ENCODE measurements around the gene TMEM165. TPM values are rescaled to one million over a fixed set of nuclear protein-coding genes. Genes with fewer than 3 reads are reported as not detected.

TMEM165 gene
- total and polyA plus RNA-seq, 9 donors, result 36.6 to 51.9 (median 46.5) TPM

- Histone ChIP-seq H3K36me3 (ENCODE audit: control insufficient read depth, insufficient read depth, low read length) (no peaks in the 10 kb centered on the region), H3K4me3 (ENCODE audit: low read length) (no peak overlapping the region), H3K9me3 (replicated peaks; ENCODE audit: control insufficient read depth, low read depth, low read length) (no peaks in the 10 kb centered on the region), H3K4me1 (ENCODE audit: control insufficient read depth, insufficient read depth, low read length) (no peaks in the 10 kb centered on the region), H3K27ac (ENCODE audit: low read length) (no peak overlapping the region), H3K27me3 (ENCODE audit: control insufficient read depth, insufficient read depth, low read length) (no peaks in the 10 kb centered on the region)
- DNase-seq, result no peak
- WGBS (ENCODE audit: insufficient coverage), result no CpG with 5 or more reads among the region's 3 CpGs
Measured at GRCh38 chr4:55382488-55383003, 13.2 kb upstream of the TMEM165 start.

GRCh38 chr4:55385201-55385649 is 10.5 kb upstream of the TMEM165 start:
- no peak overlapping the region for H3K4me3 ChIP-seq (ENCODE audit: low read length)
- H3K36me3 ChIP-seq (ENCODE audit: control insufficient read depth, insufficient read depth, low read length), result no peaks in the 10 kb centered on the region
- H3K9me3 ChIP-seq (replicated peaks; ENCODE audit: control insufficient read depth, low read depth, low read length), result no peaks in the 10 kb centered on the region
- 80% methylated on average over 2 of the region's 3 CpGs for WGBS (ENCODE audit: insufficient coverage)
- H3K4me1 ChIP-seq (ENCODE audit: control insufficient read depth, insufficient read depth, low read length), result no peaks in the 10 kb centered on the region
- H3K27ac ChIP-seq (ENCODE audit: low read length), result no peak overlapping the region
- DNase-seq, result no peak
- H3K27me3 ChIP-seq (ENCODE audit: control insufficient read depth, insufficient read depth, low read length), result no peaks in the 10 kb centered on the region

- no peaks in the 10 kb centered on the region for H3K9me3 ChIP-seq (replicated peaks; ENCODE audit: control insufficient read depth, low read depth, low read length)
- no peaks in the 10 kb centered on the region for H3K36me3 ChIP-seq (ENCODE audit: control insufficient read depth, insufficient read depth, low read length)
- H3K4me1 ChIP-seq (ENCODE audit: control insufficient read depth, insufficient read depth, low read length), result no peaks in the 10 kb centered on the region
- no peak overlapping the region for H3K27ac ChIP-seq (ENCODE audit: low read length)
- no peak overlapping the region for H3K4me3 ChIP-seq (ENCODE audit: low read length)
- H3K27me3 ChIP-seq (ENCODE audit: control insufficient read depth, insufficient read depth, low read length), result no peaks in the 10 kb centered on the region
- no peak for DNase-seq
Measured at GRCh38 chr4:55386073-55386472, 9.7 kb upstream of the TMEM165 start.

- no peaks in the 10 kb centered on the region for H3K9me3 ChIP-seq (replicated peaks; ENCODE audit: control insufficient read depth, low read depth, low read length)
- H3K27ac ChIP-seq (ENCODE audit: low read length), result no peak overlapping the region
- WGBS (ENCODE audit: insufficient coverage), result no CpG with 5 or more reads among the region's 2 CpGs
- H3K27me3 ChIP-seq (ENCODE audit: control insufficient read depth, insufficient read depth, low read length), result no peaks in the 10 kb centered on the region
- no peak overlapping the region for H3K4me3 ChIP-seq (ENCODE audit: low read length)
- H3K4me1 ChIP-seq (ENCODE audit: control insufficient read depth, insufficient read depth, low read length), result no peaks in the 10 kb centered on the region
- no peaks in the 10 kb centered on the region for H3K36me3 ChIP-seq (ENCODE audit: control insufficient read depth, insufficient read depth, low read length)
- peak; percentile 49 for DNase-seq
Measured at GRCh38 chr4:55386840-55387239, 8.9 kb upstream of the TMEM165 start.

GRCh38 chr4:55393461-55394320 is 2.1 kb upstream of the TMEM165 start:
- Histone ChIP-seq H3K36me3 (ENCODE audit: control insufficient read depth, insufficient read depth, low read length) (no peaks in the 10 kb centered on the region), H3K9me3 (replicated peaks; ENCODE audit: control insufficient read depth, low read depth, low read length) (no peaks in the 10 kb centered on the region), H3K27me3 (ENCODE audit: control insufficient read depth, insufficient read depth, low read length) (no peaks in the 10 kb centered on the region), H3K4me1 (ENCODE audit: control insufficient read depth, insufficient read depth, low read length) (peaks cover 16% of the 10 kb centered on the region), H3K27ac (ENCODE audit: low read length) (no peak overlapping the region), H3K4me3 (ENCODE audit: low read length) (no peak overlapping the region)
- 83% methylated on average over 1 of the region's 4 CpGs for WGBS (ENCODE audit: insufficient coverage)
- peak; percentile 14 for DNase-seq

GRCh38 chr4:55395218-55395528 is 584 bp upstream of the TMEM165 start:
- no peaks in the 10 kb centered on the region for H3K27me3 ChIP-seq (ENCODE audit: control insufficient read depth, insufficient read depth, low read length)
- no peaks in the 10 kb centered on the region for H3K9me3 ChIP-seq (replicated peaks; ENCODE audit: control insufficient read depth, low read depth, low read length)
- peaks cover 3% of the 10 kb centered on the region for H3K36me3 ChIP-seq (ENCODE audit: control insufficient read depth, insufficient read depth, low read length)
- no peak for DNase-seq
- H3K4me3 ChIP-seq (ENCODE audit: low read length), result peak overlapping the region; percentile 86
- peak overlapping the region; percentile 98 for H3K27ac ChIP-seq (ENCODE audit: low read length)
- 0% methylated on average over 2 of the region's 4 CpGs for WGBS (ENCODE audit: insufficient coverage)
- peaks cover 18% of the 10 kb centered on the region for H3K4me1 ChIP-seq (ENCODE audit: control insufficient read depth, insufficient read depth, low read length)

GRCh38 chr4:55396308-55397125 is 760 bp downstream of the TMEM165 start:
- H3K27me3 ChIP-seq (ENCODE audit: control insufficient read depth, insufficient read depth, low read length), result no peaks in the 10 kb centered on the region
- H3K9me3 ChIP-seq (replicated peaks; ENCODE audit: control insufficient read depth, low read depth, low read length), result no peaks in the 10 kb centered on the region
- H3K4me3 ChIP-seq (ENCODE audit: low read length), result peak overlapping the region; percentile 86
- peak overlapping the region; percentile 98 for H3K27ac ChIP-seq (ENCODE audit: low read length)
- DNase-seq, result peak; percentile 81
- peaks cover 18% of the 10 kb centered on the region for H3K4me1 ChIP-seq (ENCODE audit: control insufficient read depth, insufficient read depth, low read length)
- peaks cover 3% of the 10 kb centered on the region for H3K36me3 ChIP-seq (ENCODE audit: control insufficient read depth, insufficient read depth, low read length)
- WGBS (ENCODE audit: insufficient coverage), result under 1% methylated on average over 30 of the region's 41 CpGs

- peak overlapping the region; percentile 86 for H3K4me3 ChIP-seq (ENCODE audit: low read length)
- peak; percentile 49 for DNase-seq
- peaks cover 3% of the 10 kb centered on the region for H3K36me3 ChIP-seq (ENCODE audit: control insufficient read depth, insufficient read depth, low read length)
- peak overlapping the region; percentile 98 for H3K27ac ChIP-seq (ENCODE audit: low read length)
- no peaks in the 10 kb centered on the region for H3K27me3 ChIP-seq (ENCODE audit: control insufficient read depth, insufficient read depth, low read length)
- H3K4me1 ChIP-seq (ENCODE audit: control insufficient read depth, insufficient read depth, low read length), result peaks cover 18% of the 10 kb centered on the region
- WGBS (ENCODE audit: insufficient coverage), result 0% methylated on average over 3 of the region's 7 CpGs
- no peaks in the 10 kb centered on the region for H3K9me3 ChIP-seq (replicated peaks; ENCODE audit: control insufficient read depth, low read depth, low read length)
Measured at GRCh38 chr4:55397126-55397436, 1.3 kb downstream of the TMEM165 start.

- DNase-seq, result peak; percentile 51
- peak overlapping the region; percentile 98 for H3K27ac ChIP-seq (ENCODE audit: low read length)
- peaks cover 18% of the 10 kb centered on the region for H3K4me1 ChIP-seq (ENCODE audit: control insufficient read depth, insufficient read depth, low read length)
- H3K4me3 ChIP-seq (ENCODE audit: low read length), result peak overlapping the region; percentile 86
- no peaks in the 10 kb centered on the region for H3K27me3 ChIP-seq (ENCODE audit: control insufficient read depth, insufficient read depth, low read length)
- no peaks in the 10 kb centered on the region for H3K9me3 ChIP-seq (replicated peaks; ENCODE audit: control insufficient read depth, low read depth, low read length)
- peaks cover 3% of the 10 kb centered on the region for H3K36me3 ChIP-seq (ENCODE audit: control insufficient read depth, insufficient read depth, low read length)
- 67% methylated on average over 6 of the region's 15 CpGs for WGBS (ENCODE audit: insufficient coverage)
Measured at GRCh38 chr4:55397520-55398321, 2.0 kb downstream of the TMEM165 start.

GRCh38 chr4:55398461-55398860 is 2.7 kb downstream of the TMEM165 start:
- peak overlapping the region; percentile 35 for H3K27ac ChIP-seq (ENCODE audit: low read length)
- no CpG with 5 or more reads among the region's 1 CpG for WGBS (ENCODE audit: insufficient coverage)
- H3K4me3 ChIP-seq (ENCODE audit: low read length), result peak overlapping the region; percentile 16
- DNase-seq, result no peak
- peaks cover 18% of the 10 kb centered on the region for H3K4me1 ChIP-seq (ENCODE audit: control insufficient read depth, insufficient read depth, low read length)
- H3K9me3 ChIP-seq (replicated peaks; ENCODE audit: control insufficient read depth, low read depth, low read length), result no peaks in the 10 kb centered on the region
- no peaks in the 10 kb centered on the region for H3K27me3 ChIP-seq (ENCODE audit: control insufficient read depth, insufficient read depth, low read length)
- H3K36me3 ChIP-seq (ENCODE audit: control insufficient read depth, insufficient read depth, low read length), result peaks cover 3% of the 10 kb centered on the region

Measured in muscle of leg (tissue), 11 donors.